ENCODE results near the gene UBE2N.
"Not testable (repeated sequence)": the region's sequence is repeated elsewhere in the genome, so short reads cannot be mapped to it uniquely, and the experiment has no call there.

Gene UBE2N

DNA sequence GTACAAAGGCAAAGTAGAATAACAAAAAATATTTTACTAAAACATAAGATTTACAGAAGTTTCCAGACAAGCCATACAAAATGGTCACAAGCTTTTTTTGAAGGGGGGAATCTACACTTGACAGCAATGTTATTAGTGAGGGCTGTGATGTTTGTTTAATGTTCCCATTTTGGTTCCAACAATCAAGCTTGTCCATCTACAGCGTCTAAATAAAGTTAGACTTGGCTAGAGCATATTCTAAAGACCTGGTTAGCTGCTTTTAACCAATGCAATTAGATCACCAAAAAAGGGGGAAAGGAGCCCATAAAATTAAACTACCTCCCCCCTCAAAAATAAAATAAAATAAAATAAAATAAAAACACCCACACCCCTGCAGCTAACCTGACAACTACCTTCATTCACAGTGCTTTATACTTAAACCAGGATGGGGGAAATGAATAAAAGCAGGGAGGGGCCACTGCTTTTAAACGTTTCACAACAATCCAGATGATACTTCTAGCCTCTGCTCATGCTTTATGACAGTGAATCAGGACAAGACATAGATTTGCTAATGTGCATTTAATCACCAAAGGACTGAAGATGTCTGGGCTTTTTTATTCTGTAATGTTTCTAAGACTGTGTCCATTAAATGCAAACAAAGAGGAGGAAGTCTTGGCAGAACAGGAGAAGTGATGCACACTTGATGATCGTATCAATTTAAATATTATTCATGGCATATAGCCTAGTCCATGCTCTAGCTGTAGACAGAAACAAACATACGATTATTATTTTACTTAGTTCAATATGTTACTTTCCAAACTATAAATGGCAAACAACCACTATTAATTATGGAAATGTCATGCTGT, 32.2 kb downstream of the UBE2N start:
- not testable (repeated sequence) for DNase-seq

DNA sequence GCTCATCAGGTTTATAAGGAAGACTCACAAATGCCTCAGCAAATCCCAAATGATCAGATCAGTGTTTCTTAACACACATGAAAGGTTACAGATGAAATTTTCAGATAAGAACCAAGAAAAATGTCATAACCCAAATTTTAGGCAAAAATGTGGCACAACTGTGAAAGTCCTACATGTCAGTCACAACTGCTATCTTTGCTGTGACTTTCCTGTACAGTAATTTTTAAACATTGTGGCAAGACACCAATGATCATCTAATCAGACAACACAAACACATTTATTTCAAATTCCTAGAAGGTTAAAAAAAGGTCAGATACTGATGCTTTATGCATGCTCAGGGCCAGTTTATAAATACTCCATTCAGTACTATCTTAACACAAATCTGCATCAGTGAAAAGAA, 32.9 kb downstream of the UBE2N start:
- DNase-seq, result no peak

DNA sequence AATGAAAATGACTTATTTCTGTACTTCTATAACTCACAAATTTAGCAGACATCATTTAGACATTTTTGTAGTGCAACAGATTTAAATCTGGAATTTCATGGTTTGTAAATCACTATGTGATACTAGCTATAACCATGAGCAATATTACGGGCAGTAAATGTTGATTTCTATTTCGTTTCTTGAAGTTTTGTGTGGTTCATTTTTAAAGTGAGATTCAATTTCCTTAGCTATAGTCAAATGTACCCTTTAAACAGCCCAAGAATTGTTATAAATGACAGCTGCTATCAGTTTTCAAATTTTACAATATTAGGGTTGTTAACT, 33.8 kb downstream of the UBE2N start:
- DNase-seq, result no peak

DNA sequence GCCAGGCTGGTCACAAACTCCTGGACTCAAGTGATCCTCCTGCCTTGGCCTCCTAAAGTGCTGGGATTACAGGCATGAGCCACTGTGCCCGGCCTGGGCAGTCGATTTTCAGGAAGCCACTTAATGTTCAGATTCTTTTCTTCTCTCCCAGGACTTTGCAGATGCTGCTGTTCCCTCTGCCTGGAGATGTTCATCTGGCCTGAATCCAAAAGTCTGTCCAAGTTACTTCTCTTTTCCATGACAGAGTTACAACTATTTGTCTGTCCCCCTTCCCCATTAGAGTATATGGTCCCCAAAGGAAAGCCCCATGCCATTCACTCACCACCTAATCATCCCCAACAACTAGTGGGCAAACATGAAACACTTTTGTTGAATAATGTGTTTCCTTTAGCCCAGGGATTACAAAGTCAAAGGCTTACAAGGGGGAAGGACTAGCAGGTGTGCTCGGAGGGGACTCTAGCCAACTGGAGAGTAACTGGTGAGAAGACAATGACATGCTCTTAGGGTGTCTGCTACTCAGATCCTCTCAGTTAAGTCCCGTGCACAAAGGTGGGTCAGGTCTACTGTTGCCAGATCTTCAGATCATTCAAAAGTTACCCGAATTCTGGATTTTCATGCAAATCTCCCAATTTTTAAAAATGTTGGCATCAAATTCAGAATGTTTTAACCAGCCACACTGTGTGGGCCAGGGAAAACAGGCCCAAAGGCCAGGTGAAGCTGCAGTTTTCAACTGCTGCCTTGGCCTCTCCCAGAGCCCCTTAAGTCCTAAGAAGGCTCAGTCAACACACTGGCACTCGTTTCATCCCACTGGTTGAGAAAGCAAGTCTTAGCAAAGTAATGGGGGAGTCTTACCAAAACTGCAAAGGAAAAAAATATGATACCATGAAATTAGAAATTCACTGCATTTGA, 34.4 kb downstream of the UBE2N start:
- DNase-seq, result no peak

DNA sequence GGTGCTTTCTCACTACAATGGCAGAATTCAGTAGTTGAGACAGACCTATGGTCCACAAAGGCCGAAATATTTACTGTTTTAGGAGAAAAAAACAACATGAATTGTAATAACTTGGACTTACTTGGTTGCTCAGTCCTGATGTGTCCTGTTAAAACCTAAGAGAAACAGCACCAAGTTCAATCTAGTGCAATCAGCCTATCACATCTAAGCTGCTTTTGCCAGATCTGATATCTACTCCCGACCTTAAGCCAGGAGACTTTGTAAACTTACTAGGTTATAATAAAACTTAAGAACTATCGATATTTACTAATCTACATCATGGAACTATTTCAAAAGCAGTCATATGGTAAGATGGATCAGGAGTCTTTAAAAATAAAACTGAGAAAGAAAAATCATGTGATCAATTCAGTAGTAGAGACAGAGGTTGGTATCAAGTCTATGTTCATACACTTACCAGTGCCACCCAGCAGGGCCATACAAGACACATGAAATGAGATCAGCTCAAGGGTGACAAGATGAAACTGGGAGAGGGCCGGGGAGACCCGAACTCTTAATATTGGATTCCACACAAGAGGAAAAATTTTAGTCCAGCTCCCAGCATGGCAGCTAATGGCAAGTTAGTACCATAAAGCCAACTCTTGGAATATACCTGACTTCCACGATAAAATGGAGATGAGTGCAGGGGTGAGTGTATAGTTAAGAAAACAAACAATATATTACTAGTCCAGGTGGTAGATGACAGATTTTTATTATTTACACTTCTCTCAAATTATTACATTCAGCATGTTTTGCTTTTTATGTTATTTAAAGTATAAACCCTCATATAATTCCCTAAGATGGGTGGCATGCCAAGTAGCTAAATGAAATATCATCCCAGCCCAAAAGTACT, 36.5 kb downstream of the UBE2N start:
- no peak for DNase-seq

DNA sequence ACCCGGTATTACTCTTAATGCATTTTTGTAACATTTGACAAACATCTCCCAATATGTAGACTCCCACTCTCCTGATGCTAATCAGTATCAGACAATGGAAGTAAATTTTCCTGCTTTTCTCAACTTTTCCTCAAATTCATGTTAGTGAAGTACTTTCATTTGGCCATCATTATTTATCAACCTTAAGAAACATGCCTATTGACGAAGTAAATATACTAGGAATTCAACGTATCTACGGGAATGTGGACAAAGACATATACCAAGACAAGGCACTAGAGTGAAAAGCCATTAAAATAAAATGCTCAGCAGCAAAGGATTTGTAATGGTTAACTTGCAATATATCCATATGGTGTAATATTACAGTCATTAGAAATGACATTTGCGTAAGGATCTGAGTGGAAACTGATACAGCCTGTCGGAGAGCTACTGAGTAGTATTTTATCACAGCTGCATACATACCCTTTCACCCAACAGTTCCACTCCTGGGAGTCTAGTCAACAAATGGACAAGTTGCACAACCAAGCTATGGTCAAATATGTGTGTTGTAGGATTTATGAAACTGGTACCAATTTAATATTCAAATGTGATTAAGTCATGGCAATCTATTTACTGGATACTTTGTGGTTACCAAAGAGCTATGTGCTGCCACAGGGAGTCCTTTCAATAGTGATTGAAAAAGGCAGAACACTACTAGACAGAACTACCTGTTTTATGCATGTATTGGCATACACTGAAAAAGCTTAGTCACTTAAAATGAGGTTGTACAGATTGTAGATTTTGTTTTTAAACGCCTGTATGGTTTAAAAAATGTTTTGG, 37.6 kb downstream of the UBE2N start:
- DNase-seq, result no peak

- DNase-seq, result no peak
Measured at GRCh38 chr12:93402333-93403311, 39.1 kb downstream of the UBE2N start.

GRCh38 chr12:93399183-93399863, 42.4 kb downstream of the UBE2N start:
- DNase-seq, result not testable (repeated sequence)

DNA sequence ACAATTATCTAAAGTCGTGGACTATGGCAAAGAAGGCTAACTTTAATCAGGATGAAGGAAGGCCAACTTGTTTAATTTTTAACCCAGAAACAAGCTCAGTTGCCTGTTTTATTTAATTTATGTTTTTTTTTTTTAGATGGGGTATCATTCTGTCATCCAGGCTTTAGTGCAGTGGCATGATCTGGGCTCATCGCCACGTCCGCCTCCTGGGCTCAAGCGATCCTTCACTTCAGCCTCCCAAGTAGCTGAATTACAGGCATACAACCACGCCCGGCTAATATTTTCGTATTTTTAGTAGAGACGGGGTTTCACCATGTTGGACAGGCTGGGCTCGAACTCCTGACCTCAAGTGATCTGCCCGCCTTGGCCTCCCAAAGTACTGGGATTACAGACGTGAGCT, 44.3 kb downstream of the UBE2N start:
- no peak for DNase-seq

GRCh38 chr12:93393425-93393824, 48.3 kb downstream of the UBE2N start:
- no peak for DNase-seq

DNA sequence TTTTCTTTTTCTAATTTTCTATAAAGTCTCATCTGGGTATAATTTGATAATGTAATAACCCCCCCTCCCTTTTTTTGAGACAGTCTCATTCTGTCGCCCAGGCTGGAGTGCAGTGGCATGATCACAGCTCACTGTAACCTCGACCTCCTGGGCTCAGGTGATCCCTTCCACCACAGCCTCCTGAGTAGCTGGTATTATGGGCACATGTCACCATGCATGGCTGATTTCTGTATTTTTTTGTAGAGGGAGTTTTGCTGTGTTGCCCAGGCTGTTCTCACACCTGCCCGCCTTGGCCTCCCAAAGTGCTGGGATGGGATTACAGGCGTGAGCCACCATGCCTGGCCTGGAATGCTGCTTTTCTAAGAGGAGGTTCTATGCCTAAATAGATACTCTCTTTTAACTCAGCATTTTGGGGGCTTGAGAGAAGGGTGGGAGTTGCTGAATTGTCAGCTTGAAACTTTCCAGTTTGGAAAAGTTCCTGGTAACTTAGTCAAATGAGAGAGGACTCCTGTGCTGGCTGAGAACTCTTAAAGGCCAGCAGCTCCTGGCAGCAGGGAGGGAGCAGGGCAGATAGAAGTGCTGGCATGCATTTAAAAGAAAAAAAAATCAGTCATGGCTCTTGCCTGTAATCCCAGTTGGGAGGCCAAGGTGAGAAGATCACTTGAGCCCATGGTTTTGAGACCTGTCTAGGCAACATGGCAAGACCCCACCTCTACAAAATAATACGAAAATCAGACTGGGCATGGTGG, 51.0 kb downstream of the UBE2N start:
- DNase-seq, result no peak

GRCh38 chr12:93390031-93390430, 51.7 kb downstream of the UBE2N start:
- DNase-seq, result no peak

- DNase-seq, result no peak
Measured at GRCh38 chr12:93387780-93388179, 54.0 kb downstream of the UBE2N start.

GRCh38 chr12:93381976-93382437, 59.7 kb downstream of the UBE2N start:
- DNase-seq, result not testable (repeated sequence)

- no peak for DNase-seq
Measured at GRCh38 chr12:93381161-93381975, 60.4 kb downstream of the UBE2N start.

DNA sequence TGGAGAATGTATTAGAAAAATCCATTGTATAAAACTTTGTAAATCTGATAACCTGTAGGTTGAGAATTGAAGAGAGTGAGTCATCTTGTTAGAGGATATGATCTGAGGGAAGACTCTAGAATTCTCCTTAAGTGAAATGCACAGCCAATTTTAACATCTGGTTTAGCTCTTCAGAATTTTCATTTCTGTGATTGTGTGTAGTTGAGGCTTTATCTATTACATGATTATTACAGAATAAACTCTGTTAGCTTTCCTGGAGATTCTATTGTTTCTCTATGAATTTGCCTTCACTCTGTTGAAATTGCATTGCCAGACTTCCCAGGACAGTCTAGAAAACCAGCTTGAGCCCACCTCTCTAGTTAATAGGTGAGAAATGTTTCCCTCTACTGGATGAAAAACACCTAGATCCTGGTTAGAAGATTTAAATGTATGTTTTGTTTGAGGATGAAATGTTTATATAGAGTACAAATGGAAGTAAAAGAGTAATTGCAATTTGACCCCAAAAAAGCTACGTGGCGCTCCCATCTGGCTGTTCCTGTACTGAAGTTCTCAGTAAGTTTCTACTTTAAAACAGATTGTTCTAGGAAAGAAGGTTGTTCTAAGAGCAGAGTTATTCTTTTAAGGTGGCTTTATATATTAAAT, 61.1 kb downstream of the UBE2N start:
- no peak for DNase-seq

GRCh38 chr12:93379981-93380361, 61.8 kb downstream of the UBE2N start:
- DNase-seq, result no peak

All from cerebellar nuclear complex (tissue), 1 donor.